ENCODE data around the gene SEMA3F. TPM values are rescaled to one million over a fixed set of nuclear protein-coding genes. Genes with fewer than 3 reads are reported as not detected.

SEMA3F gene
- total and polyA plus RNA-seq, 10 of the 15 experiments (the other 5 are each of a cell fraction or from before 2014, with no cell fraction given): 0.08 to 0.28 (median 0.12) TPM; not detected in 6

- TF ChIP-seq RELA (IDR thresholded peaks at IDR 0.05; ENCODE audit: borderline replicate concordance, partially characterized antibody) (peak; percentile 17), FOS (IDR thresholded peaks at IDR 0.05; ENCODE audit: borderline replicate concordance, extremely low read depth, insufficient read length) (no peak), HSF1 (IDR thresholded peaks at IDR 0.05; ENCODE audit: low read depth, low read length) (no peak), ZSCAN29 (IDR thresholded peaks at IDR 0.05) (no peak), MXI1 (IDR thresholded peaks at IDR 0.05; ENCODE audit: low read depth, low read length) (0 out of 2 replicates have a peak, but pooled peaks have one; percentile 2), FOXK2 (IDR thresholded peaks at IDR 0.05) (no peak), PRDM15 (CRISPR knock-in tag; IDR thresholded peaks at IDR 0.05) (no peak), GATAD2B (conservative IDR thresholded peaks at IDR 0.05; ENCODE audit: low read depth) (no peak), PBX3 (IDR thresholded peaks at IDR 0.05; ENCODE audit: insufficient replicate concordance, low read depth, low read length) (no peak), MYC (IDR thresholded peaks at IDR 0.05; ENCODE audit: insufficient read depth, insufficient read length, insufficient replicate concordance, low read length, severe bottlenecking) (no peak), CHD4 (IDR thresholded peaks at IDR 0.05) (no peak), E4F1 (IDR thresholded peaks at IDR 0.05; ENCODE audit: borderline replicate concordance, partially characterized antibody) (no peak), MYB (IDR thresholded peaks at IDR 0.05; ENCODE audit: borderline replicate concordance, low read depth, low read length) (no peak), CREM (IDR thresholded peaks at IDR 0.05; ENCODE audit: low read depth) (no peak), SMAD1 (IDR thresholded peaks at IDR 0.05; ENCODE audit: low read depth, partially characterized antibody) (no peak), IRF4 (IDR thresholded peaks at IDR 0.05; ENCODE audit: low read depth, low read length) (no peak), RB1 (IDR thresholded peaks at IDR 0.05; ENCODE audit: borderline replicate concordance) (no peak), CEBPZ (IDR thresholded peaks at IDR 0.05; ENCODE audit: low read depth, low read length) (no peak)
Measured at GRCh38 chr3:50226888-50227389, 71.8 kb downstream of the SEMA3F start (continued).
